T-cell (primary cell): Measurements from ENCODE around the gene TBC1D22A. TPM values are rescaled to one million over a fixed set of nuclear protein-coding genes. Genes with fewer than 3 reads are reported as not detected.

Source experiments
- ATAC-seq, 4 experiments: fragments of 200-7000 bp in 3 of 4; fragments of 150-1000 bp in 1 of 4; cut with Tn5 transposase; replicated peaks in 1 of 4; 1 replicate in 3 of 4; 2 replicates in 1 of 4; pipeline ENCODE4 v1.10.0; 2021; ENCODE audit warnings: moderate library complexity in 3 of 4, mild to moderate bottlenecking in 2 of 4, moderate number of reproducible peaks in 1 of 4
- CTCF ChIA-PET, 2 donors: fragments of 300-600 bp; sonication (Branson Sonifier 250); formaldehyde crosslinking; loops; one replicate each; lab custom pipeline; 2022; ENCODE audit warnings: antibody characterized with exemption in 2 of 2; lab: Charles Lee
- POLR2A ChIA-PET, 2 donors: fragments of 300-600 bp; sonication (Branson Sonifier 250); formaldehyde crosslinking; loops; one replicate each; lab custom pipeline; 2022; ENCODE audit warnings: antibody characterized with exemption in 2 of 2; lab: Charles Lee
- DNase-seq, 35 experiments: peaks; one replicate each; pipeline versions ENCODE4 v3.0.0 to v3.0.0-alpha.2; 2013 to 2023
- H3K27ac ChIP-seq: one replicate; pipeline ENCODE4 v1.5.1; 2013; ENCODE audit warnings: low read length
- H3K27me3 ChIP-seq, 2 experiments: replicated peaks in 1 of 2; 1 replicate in 1 of 2; 2 replicates in 1 of 2; pipeline versions ENCODE4 v1.6.1 to v1.7.0; 2013; ENCODE audit warnings: low read length in 1 of 2, mixed read lengths in 1 of 2; ENCODE audit not compliant: control insufficient read depth in 2 of 2, insufficient read depth in 2 of 2; ENCODE audit errors: extremely low read depth in 1 of 2
- H3K36me3 ChIP-seq, 2 donors: 1 replicate in 1 of 2; 2 replicates in 1 of 2; pipeline versions ENCODE4 v1.6.1 to v1.7.0; 2013; ENCODE audit warnings: low read length in 1 of 2; ENCODE audit not compliant: control insufficient read depth in 2 of 2, insufficient read depth in 1 of 2; ENCODE audit errors: extremely low read depth in 1 of 2
- H3K4me1 ChIP-seq, 2 experiments: 1 replicate in 1 of 2; 2 replicates in 1 of 2; pipeline versions ENCODE4 v1.6.1 to v1.7.0; 2013; ENCODE audit warnings: low read length in 2 of 2, mixed read lengths in 1 of 2; ENCODE audit not compliant: insufficient read depth in 2 of 2, control insufficient read depth in 1 of 2; ENCODE audit errors: extremely low read depth in 1 of 2
- H3K4me3 ChIP-seq, 2 donors: 1 replicate in 1 of 2; 2 replicates in 1 of 2; pipeline versions ENCODE4 v1.5.1 to v1.7.0; 2013; ENCODE audit warnings: mild to moderate bottlenecking in 2 of 2, low read length in 1 of 2, moderate library complexity in 1 of 2; ENCODE audit not compliant: control insufficient read depth in 1 of 2; ENCODE audit errors: extremely low read depth in 1 of 2
- H3K9me3 ChIP-seq: 2 replicates; pipeline ENCODE4 v1.7.0; 2013
- H3K27ac Mint-ChIP-seq, 2 donors: one replicate each; pipeline ENCODE4 v1.8.0; 2020 to 2021; ENCODE audit warnings: mild to moderate bottlenecking in 2 of 2, mixed read lengths in 2 of 2
- H3K27me3 Mint-ChIP-seq, 2 donors: one replicate each; pipeline ENCODE4 v1.8.0; 2021 to 2022; ENCODE audit warnings: mixed read lengths in 2 of 2
- H3K36me3 Mint-ChIP-seq: one replicate; pipeline ENCODE4 v1.8.0; 2021; ENCODE audit warnings: mixed read lengths
- H3K4me1 Mint-ChIP-seq, 3 donors: one replicate each; pipeline ENCODE4 v1.8.0; 2020 to 2022; ENCODE audit warnings: mixed read lengths in 3 of 3, mild to moderate bottlenecking in 1 of 3
- H3K4me3 Mint-ChIP-seq, 3 donors: one replicate each; pipeline ENCODE4 v1.8.0; 2020 to 2022; ENCODE audit warnings: mild to moderate bottlenecking in 3 of 3, mixed read lengths in 3 of 3, moderate library complexity in 3 of 3
- H3K9me3 Mint-ChIP-seq, 3 donors: one replicate each; pipeline ENCODE4 v1.8.0; 2020 to 2022; ENCODE audit warnings: mixed read lengths in 3 of 3
- WGBS: methylation state at CpG from one replicate; pipeline ENCODE4 v1.1.5; 2013; ENCODE audit warnings: missing lambda C conversion rate; ENCODE audit not compliant: insufficient coverage; 5-methylcytosine and 5-hydroxymethylcytosine counted together
- total RNA-seq, 35 experiments: library from RNA in 6 of 35; stranded (reverse) in 6 of 35; fragments of 120-200 nt in 1 of 35; gene quantifications; one replicate each; pipeline versions ENCODE4 v1.2.1 to v1.2.4 and lab custom pipeline; 2013 to 2026

TBC1D22A gene
- total RNA-seq, 5 donors from 2014 or later (not counting 1 experiment from before 2014, with no cell fraction given): 38.3 to 67.8 (median 57.7) TPM

GRCh38 chr22:46891382-46891951, 129.0 kb downstream of the TBC1D22A start:
- WGBS: 96% methylated on average over 4 of the region's 5 CpGs
- Mint-ChIP-seq H3K27ac (no peak overlapping the region), H3K36me3 (peaks cover 72% of the 10 kb centered on the region), H3K27me3 (no peaks in the 10 kb centered on the region), H3K4me1 (peaks cover 7 to 16% (median 9%) of the 10 kb centered on the region in 3 donors), H3K4me3 (no peak overlapping the region), H3K9me3 (no peaks in the 10 kb centered on the region)
- ChIA-PET CTCF (interaction anchor here in 1 of 2 donors (0.6 kb wide), 1 partner anchor 35 kb away, joined by 3 read pairs; no protein-coding TSS in a partner anchor), POLR2A (no interaction called here)
- no peak for ATAC-seq
- Histone ChIP-seq H3K9me3 (no peaks in the 10 kb centered on the region), H3K4me1 (no peaks in the 10 kb centered on the region), H3K27me3 (no peaks in the 10 kb centered on the region), H3K36me3 (peaks cover 14 to 51% of the 10 kb centered on the region in 2 donors), H3K27ac (no peak overlapping the region), H3K4me3 (no peak overlapping the region)
- DNase-seq: no peak

GRCh38 chr22:46892866-46893265, 130.4 kb downstream of the TBC1D22A start:
- Mint-ChIP-seq H3K4me1 (peaks cover 11 to 23% (median 15%) of the 10 kb centered on the region in 3 donors), H3K27ac (no peak overlapping the region), H3K36me3 (peaks cover 70% of the 10 kb centered on the region), H3K4me3 (no peak overlapping the region), H3K9me3 (no peaks in the 10 kb centered on the region), H3K27me3 (no peaks in the 10 kb centered on the region)
- no peaks in the 10 kb centered on the region for H3K9me3 ChIP-seq
- peaks cover 14 to 49% of the 10 kb centered on the region in 2 donors for H3K36me3 ChIP-seq
- POLR2A ChIA-PET: no interaction called here
- no peaks in the 10 kb centered on the region for H3K4me1 ChIP-seq
- CTCF ChIA-PET: no interaction called here
- H3K27me3 ChIP-seq: no peaks in the 10 kb centered on the region
- 100% methylated on average over 3 of the region's 15 CpGs for WGBS
- DNase-seq (no peak), ATAC-seq (no peak)
- H3K4me3 ChIP-seq: no peak overlapping the region
- no peak overlapping the region for H3K27ac ChIP-seq

GRCh38 chr22:46893281-46894020, 131.0 kb downstream of the TBC1D22A start:
- DNase-seq (no peak), ATAC-seq (no peak)
- Mint-ChIP-seq H3K4me1 (peaks cover 16 to 24% (median 17%) of the 10 kb centered on the region in 3 donors), H3K27ac (no peak overlapping the region), H3K9me3 (no peaks in the 10 kb centered on the region), H3K36me3 (peaks cover 74% of the 10 kb centered on the region), H3K4me3 (no peak overlapping the region), H3K27me3 (no peaks in the 10 kb centered on the region)
- WGBS: 97% methylated on average over 9 of the region's 10 CpGs
- Histone ChIP-seq H3K9me3 (no peaks in the 10 kb centered on the region), H3K4me3 (no peak overlapping the region), H3K27me3 (no peaks in the 10 kb centered on the region), H3K27ac (no peak overlapping the region), H3K4me1 (no peaks in the 10 kb centered on the region), H3K36me3 (peaks cover 14 to 45% of the 10 kb centered on the region in 2 donors)
- ChIA-PET CTCF (no interaction called here), POLR2A (no interaction called here)

GRCh38 chr22:46894081-46894671, 131.7 kb downstream of the TBC1D22A start:
- H3K27ac ChIP-seq: no peak overlapping the region
- Mint-ChIP-seq H3K9me3 (no peaks in the 10 kb centered on the region), H3K27ac (no peak overlapping the region), H3K4me1 (peaks cover 18 to 26% (median 22%) of the 10 kb centered on the region in 3 donors), H3K27me3 (no peaks in the 10 kb centered on the region), H3K4me3 (no peak overlapping the region), H3K36me3 (peaks cover 75% of the 10 kb centered on the region)
- H3K36me3 ChIP-seq: peaks cover 14 to 44% of the 10 kb centered on the region in 2 donors
- 95% methylated on average over 12 of the region's 12 CpGs for WGBS
- DNase-seq (no peak), ATAC-seq (no peak)
- ChIA-PET CTCF (no interaction called here), POLR2A (no interaction called here)
- H3K4me1 ChIP-seq: no peaks in the 10 kb centered on the region
- no peaks in the 10 kb centered on the region for H3K9me3 ChIP-seq
- H3K27me3 ChIP-seq: no peaks in the 10 kb centered on the region
- no peak overlapping the region for H3K4me3 ChIP-seq

- POLR2A ChIA-PET: no interaction called here
- no peaks in the 10 kb centered on the region for H3K27me3 Mint-ChIP-seq
- 100% methylated on average over 1 of the region's 15 CpGs for WGBS
- H3K9me3 Mint-ChIP-seq: no peaks in the 10 kb centered on the region
- CTCF ChIA-PET: no interaction called here
- ATAC-seq (no peak), DNase-seq (no peak)
- H3K4me1 ChIP-seq: no peaks in the 10 kb centered on the region
- H3K36me3 Mint-ChIP-seq: peaks cover 70% of the 10 kb centered on the region
- peaks cover 18 to 28% (median 25%) of the 10 kb centered on the region in 3 donors for H3K4me1 Mint-ChIP-seq
- H3K27ac ChIP-seq: no peak overlapping the region
- no peak overlapping the region for H3K4me3 ChIP-seq
- H3K36me3 ChIP-seq: peaks cover 14 to 44% of the 10 kb centered on the region in 2 donors
- no peak overlapping the region for H3K4me3 Mint-ChIP-seq
- no peaks in the 10 kb centered on the region for H3K27me3 ChIP-seq
- no peaks in the 10 kb centered on the region for H3K9me3 ChIP-seq
- no peak overlapping the region for H3K27ac Mint-ChIP-seq
Measured at GRCh38 chr22:46894851-46895640, 132.6 kb downstream of the TBC1D22A start.

GRCh38 chr22:46895753-46896152, 133.3 kb downstream of the TBC1D22A start:
- Histone ChIP-seq H3K4me1 (no peaks in the 10 kb centered on the region), H3K27me3 (no peaks in the 10 kb centered on the region), H3K4me3 (no peak overlapping the region), H3K27ac (no peak overlapping the region), H3K9me3 (no peaks in the 10 kb centered on the region), H3K36me3 (peaks cover 14 to 44% of the 10 kb centered on the region in 2 donors)
- Mint-ChIP-seq H3K9me3 (no peaks in the 10 kb centered on the region), H3K4me1 (peaks cover 23 to 32% (median 28%) of the 10 kb centered on the region in 3 donors), H3K27ac (peak overlapping the region in 1 of 2 donors; percentile 9), H3K36me3 (peaks cover 71% of the 10 kb centered on the region), H3K4me3 (no peak overlapping the region), H3K27me3 (no peaks in the 10 kb centered on the region)
- 91% methylated on average over 7 of the region's 11 CpGs for WGBS
- POLR2A ChIA-PET: no interaction called here
- CTCF ChIA-PET: no interaction called here
- DNase-seq: no peak
- ATAC-seq: no peak
